Endodermal cell (in vitro differentiated cells): Measurements from ENCODE around the gene NEGR1. TPM values are rescaled to one million over a fixed set of nuclear protein-coding genes. Genes with fewer than 3 reads are reported as not detected.

Source experiments
- DNase-seq: peaks from one replicate; pipeline ENCODE4 v3.0.0-alpha.2; 2017
- H3K27ac ChIP-seq: 2 replicates; pipeline ENCODE4 v1.5.1; 2013; ENCODE audit warnings: mild to moderate bottlenecking, low read depth, low read length, moderate library complexity
- H3K27me3 ChIP-seq: 2 replicates; pipeline ENCODE4 v1.6.1; 2013; ENCODE audit warnings: mild to moderate bottlenecking, low read length, moderate library complexity; ENCODE audit not compliant: insufficient read depth, control insufficient read depth, poor library complexity, severe bottlenecking
- H3K36me3 ChIP-seq: 2 replicates; pipeline ENCODE4 v1.7.0; 2013; ENCODE audit warnings: mild to moderate bottlenecking, low read length, moderate library complexity; ENCODE audit not compliant: control insufficient read depth, insufficient read depth
- H3K4me1 ChIP-seq: one replicate; pipeline ENCODE4 v1.7.0; 2013; ENCODE audit warnings: low read length; ENCODE audit not compliant: control insufficient read depth, insufficient read depth
- H3K4me3 ChIP-seq: 2 replicates; pipeline ENCODE4 v1.5.1; 2013; ENCODE audit warnings: mild to moderate bottlenecking, low read length, moderate library complexity
- H3K9ac ChIP-seq: 2 replicates; pipeline ENCODE4 v1.6.1; 2013; ENCODE audit warnings: mild to moderate bottlenecking, low read length, moderate library complexity; ENCODE audit not compliant: poor library complexity, severe bottlenecking; ENCODE audit errors: extremely low read depth
- H3K9me3 ChIP-seq: 2 replicates; pipeline ENCODE4 v1.6.1; 2013; ENCODE audit warnings: mild to moderate bottlenecking, low read length, moderate library complexity; ENCODE audit not compliant: control insufficient read depth
- H3K27ac Mint-ChIP-seq: 2 replicates; pipeline ENCODE4 v1.8.0; 2020; ENCODE audit warnings: mixed read lengths
- H3K27me3 Mint-ChIP-seq: 2 replicates; pipeline ENCODE4 v1.8.0; 2021; ENCODE audit warnings: mild to moderate bottlenecking, mixed read lengths; ENCODE audit not compliant: insufficient read depth
- H3K36me3 Mint-ChIP-seq: 2 replicates; pipeline ENCODE4 v1.8.0; 2020; ENCODE audit warnings: low read depth, mixed read lengths
- H3K4me1 Mint-ChIP-seq: 2 replicates; pipeline ENCODE4 v1.8.0; 2020; ENCODE audit warnings: mixed read lengths
- H3K4me3 Mint-ChIP-seq: 2 replicates; pipeline ENCODE4 v1.8.0; 2020; ENCODE audit warnings: mild to moderate bottlenecking, moderate library complexity, mixed read lengths
- H3K9me3 Mint-ChIP-seq: 2 replicates; pipeline ENCODE4 v1.8.0; 2020; ENCODE audit warnings: mild to moderate bottlenecking, mixed read lengths
- CTCF ChIP-seq: fragments of 200-600 bp; sonication (generic); conservative IDR thresholded peaks from 2 replicates; pipeline ENCODE4 v1.5.0; 2021; ENCODE audit warnings: antibody characterized with exemption, mild to moderate bottlenecking
- WGBS, 2 experiments: methylation state at CpG; one replicate each; pipeline versions ENCODE4 v1.1.5 to v1.1.7; 2013; ENCODE audit warnings: missing lambda C conversion rate in 2 of 2, mixed read lengths in 1 of 2; ENCODE audit not compliant: insufficient coverage in 1 of 2, insufficient read length in 1 of 2; 5-methylcytosine and 5-hydroxymethylcytosine counted together
- total RNA-seq, 2 donors: library from RNA; stranded (reverse); fragmentation: NEBNext Ultra II Directional in 1 of 2; extraction: Animal tissue kit (Norgen Biotek cat#: 25700) in 1 of 2; gene quantifications; 2 replicates in 1 of 2; 3 replicates in 1 of 2; pipeline ENCODE4 v1.2.1, GENCODE V29; 2021

The NEGR1 gene
- total RNA-seq, 2 donors from 2014 or later: 1.5 to 2.1 TPM

- no peak for DNase-seq
- H3K9ac ChIP-seq: no peak overlapping the region
- no peaks in the 10 kb centered on the region for H3K27me3 ChIP-seq
- no peak overlapping the region for H3K4me3 Mint-ChIP-seq
- no peaks in the 10 kb centered on the region for H3K36me3 Mint-ChIP-seq
- H3K4me3 ChIP-seq: no peak overlapping the region
- no peak overlapping the region for H3K27ac Mint-ChIP-seq
- H3K9me3 Mint-ChIP-seq: no peaks in the 10 kb centered on the region
- TF ChIP-seq CTCF: no peak
- no peaks in the 10 kb centered on the region for H3K9me3 ChIP-seq
- WGBS, 2 experiments: 88 to 97% methylated on average over 1 to 2 of the region's 2 CpGs
- H3K36me3 ChIP-seq: no peaks in the 10 kb centered on the region
- H3K4me1 ChIP-seq: no peaks in the 10 kb centered on the region
- peaks cover 6% of the 10 kb centered on the region for H3K4me1 Mint-ChIP-seq
- H3K27me3 Mint-ChIP-seq: no peaks in the 10 kb centered on the region
- no peak overlapping the region for H3K27ac ChIP-seq
Observed at GRCh38 chr1:72117621-72118020, 164.7 kb downstream of the NEGR1 start.

GRCh38 chr1:72115290-72115689 lies 167.0 kb downstream of the NEGR1 start:
- Histone ChIP-seq H3K27ac (no peak overlapping the region), H3K9me3 (no peaks in the 10 kb centered on the region), H3K4me1 (no peaks in the 10 kb centered on the region), H3K9ac (no peak overlapping the region), H3K27me3 (no peaks in the 10 kb centered on the region), H3K36me3 (no peaks in the 10 kb centered on the region), H3K4me3 (no peak overlapping the region)
- 82 to 100% methylated on average over 1 to 2 of the region's 2 CpGs for WGBS, 2 experiments
- Mint-ChIP-seq H3K27me3 (no peaks in the 10 kb centered on the region), H3K9me3 (no peaks in the 10 kb centered on the region), H3K4me1 (peaks cover 5% of the 10 kb centered on the region), H3K27ac (no peak overlapping the region), H3K4me3 (no peak overlapping the region), H3K36me3 (no peaks in the 10 kb centered on the region)
- no peak for DNase-seq
- TF ChIP-seq CTCF: no peak

GRCh38 chr1:72111662-72112061 lies 170.7 kb downstream of the NEGR1 start:
- no peak overlapping the region for H3K4me3 ChIP-seq
- no peak overlapping the region for H3K9ac ChIP-seq
- H3K27me3 ChIP-seq: no peaks in the 10 kb centered on the region
- H3K4me1 ChIP-seq: no peaks in the 10 kb centered on the region
- no peak for TF ChIP-seq CTCF
- no peaks in the 10 kb centered on the region for H3K9me3 ChIP-seq
- H3K27ac ChIP-seq: no peak overlapping the region
- no peak for DNase-seq
- H3K4me3 Mint-ChIP-seq: no peak overlapping the region
- H3K4me1 Mint-ChIP-seq: peaks cover 5% of the 10 kb centered on the region
- no peaks in the 10 kb centered on the region for H3K36me3 Mint-ChIP-seq
- WGBS, 2 experiments: 86 to 94% methylated on average over 3 to 4 of the region's 4 CpGs
- H3K36me3 ChIP-seq: no peaks in the 10 kb centered on the region
- H3K27me3 Mint-ChIP-seq: no peaks in the 10 kb centered on the region
- H3K27ac Mint-ChIP-seq: no peak overlapping the region
- no peaks in the 10 kb centered on the region for H3K9me3 Mint-ChIP-seq
